Subcutaneous abdominal adipose tissue (tissue), 5 donors: ENCODE measurements around the gene UGT1A10.
"Not testable (repeated sequence)": the region's sequence is repeated elsewhere in the genome, so short reads cannot be mapped to it uniquely, and the experiment has no call there.

Experiments used
- H3K27ac ChIP-seq: one replicate; pipeline ENCODE4 v1.7.0; 2013; ENCODE audit warnings: low read depth, mild to moderate bottlenecking, inconsistent platforms, low read length, moderate library complexity
- H3K27me3 ChIP-seq, 5 donors: one replicate each; pipeline ENCODE4 v1.7.0; 2013; ENCODE audit warnings: low read length in 5 of 5, inconsistent platforms in 1 of 5; ENCODE audit not compliant: control insufficient read depth in 5 of 5, insufficient read depth in 4 of 5
- H3K36me3 ChIP-seq, 5 donors: one replicate each; pipeline ENCODE4 v1.7.0; 2013; ENCODE audit warnings: low read length in 5 of 5; ENCODE audit not compliant: control insufficient read depth in 5 of 5, insufficient read depth in 5 of 5
- H3K4me1 ChIP-seq, 5 donors: one replicate each; pipeline ENCODE4 v1.7.0; 2013; ENCODE audit warnings: low read length in 5 of 5, mild to moderate bottlenecking in 3 of 5, moderate library complexity in 1 of 5; ENCODE audit not compliant: control insufficient read depth in 5 of 5, insufficient read depth in 5 of 5
- H3K4me3 ChIP-seq, 5 donors: one replicate each; pipeline ENCODE4 v1.7.0; 2013; ENCODE audit warnings: low read length in 5 of 5, low read depth in 1 of 5
- H3K9ac ChIP-seq, 5 donors: one replicate each; pipeline ENCODE4 v1.7.0; 2013; ENCODE audit warnings: low read length in 5 of 5, mild to moderate bottlenecking in 4 of 5, moderate library complexity in 3 of 5
- H3K9me3 ChIP-seq, 5 donors: one replicate each; pipeline ENCODE4 v1.7.0; 2013; ENCODE audit warnings: low read length in 5 of 5; ENCODE audit not compliant: control insufficient read depth in 5 of 5
- donor health status: healthy.
- donor health status: healthy.
- donor health status: healthy.
- donor health status: healthy.
- donor health status: healthy.

The UGT1A10 gene

GRCh38 chr2:233689031-233689430, 52.8 kb downstream of the UGT1A10 start:
- no peak overlapping the region for H3K4me3 ChIP-seq
- no peak overlapping the region for H3K9ac ChIP-seq
- no peaks in the 10 kb centered on the region for H3K27me3 ChIP-seq
- H3K4me1 ChIP-seq, result no peaks in the 10 kb centered on the region
- H3K9me3 ChIP-seq, result no peaks in the 10 kb centered on the region
- H3K27ac ChIP-seq, result no peak overlapping the region
- H3K36me3 ChIP-seq, result no peaks in the 10 kb centered on the region

GRCh38 chr2:233689501-233689900, 53.3 kb downstream of the UGT1A10 start:
- Histone ChIP-seq H3K9me3 (no peaks in the 10 kb centered on the region), H3K9ac (no peak overlapping the region), H3K27ac (no peak overlapping the region), H3K4me3 (no peak overlapping the region), H3K27me3 (no peaks in the 10 kb centered on the region), H3K36me3 (no peaks in the 10 kb centered on the region), H3K4me1 (no peaks in the 10 kb centered on the region)

DNA sequence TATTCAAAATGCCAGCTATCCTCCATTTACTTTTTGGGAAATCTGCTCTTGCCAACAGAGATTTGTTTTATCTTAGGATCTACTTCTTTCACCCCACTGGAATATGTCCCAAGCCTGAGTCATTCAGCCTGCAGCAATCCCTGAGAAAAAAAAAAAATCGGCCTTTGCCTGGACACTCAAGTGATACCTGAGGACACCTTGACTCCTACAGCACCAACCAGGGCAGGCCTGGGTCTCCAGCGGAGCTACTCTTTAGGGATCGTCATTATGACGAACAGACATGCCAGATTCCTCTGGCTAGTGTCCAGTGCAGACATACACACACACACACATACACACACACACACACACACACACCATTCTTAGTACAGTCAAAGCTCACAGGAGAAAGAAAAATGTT, 54.2 kb downstream of the UGT1A10 start:
- Histone ChIP-seq H3K4me1 (no peaks in the 10 kb centered on the region), H3K27me3 (no peaks in the 10 kb centered on the region), H3K27ac (no peak overlapping the region), H3K4me3 (no peak overlapping the region), H3K9ac (no peak overlapping the region), H3K9me3 (no peaks in the 10 kb centered on the region), H3K36me3 (no peaks in the 10 kb centered on the region)

GRCh38 chr2:233691443-233692433, 55.5 kb downstream of the UGT1A10 start:
- no peak overlapping the region for H3K27ac ChIP-seq
- H3K9me3 ChIP-seq, result no peaks in the 10 kb centered on the region
- no peak overlapping the region for H3K9ac ChIP-seq

GRCh38 chr2:233692648-233693047, 56.4 kb downstream of the UGT1A10 start, which contains the start of gene UGT1A6:
TSS of gene UGT1A6 (plus strand) at chr2:233692890. CDS start at chr2:233693005, 115 bp downstream.
- Histone ChIP-seq H3K4me3 (no peak within 1 kb of the TSS), H3K4me1 (no peaks in the 10 kb centered on the region), H3K36me3 (no peaks in the 10 kb centered on the region), H3K27me3 (no peaks in the 10 kb centered on the region), H3K9ac (no peak within 1 kb of the TSS), H3K27ac (no peak within 1 kb of the TSS), H3K9me3 (no peaks in the 10 kb centered on the region)

More at GRCh38 chr2:233691443-233692433, 55.5 kb downstream of the UGT1A10 start:
- Histone ChIP-seq H3K36me3 (no peaks in the 10 kb centered on the region), H3K4me3 (no peak overlapping the region), H3K27me3 (no peaks in the 10 kb centered on the region), H3K4me1 (no peaks in the 10 kb centered on the region)

GRCh38 chr2:233693963-233694362, 57.7 kb downstream of the UGT1A10 start:
- H3K4me3 ChIP-seq, result no peak overlapping the region
- H3K27me3 ChIP-seq, result no peaks in the 10 kb centered on the region
- H3K36me3 ChIP-seq, result no peaks in the 10 kb centered on the region
- H3K4me1 ChIP-seq, result no peaks in the 10 kb centered on the region
- no peaks in the 10 kb centered on the region for H3K9me3 ChIP-seq
- H3K27ac ChIP-seq, result no peak overlapping the region
- no peak overlapping the region for H3K9ac ChIP-seq

DNA sequence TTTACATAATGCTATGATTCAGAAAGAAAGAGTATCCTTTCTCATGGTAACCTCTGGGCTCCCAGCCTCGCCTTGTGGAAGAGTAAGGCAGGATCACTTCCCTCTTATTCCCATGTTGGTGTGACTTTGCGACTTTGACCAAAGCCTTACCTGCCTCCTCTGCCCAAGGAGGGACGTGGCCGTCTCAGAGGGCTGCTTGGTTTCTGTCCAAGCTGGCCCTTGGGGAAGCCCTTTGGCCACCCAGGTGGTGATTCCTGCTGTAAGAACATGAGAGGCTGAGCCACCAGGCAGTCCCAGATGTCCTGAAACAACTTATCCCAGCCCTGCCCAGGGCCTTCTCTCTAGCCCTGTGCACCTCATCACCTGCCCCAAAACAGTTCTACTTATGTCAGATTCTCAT, 62.5 kb downstream of the UGT1A10 start:
- Histone ChIP-seq H3K27me3 (no peaks in the 10 kb centered on the region), H3K9ac (no peak overlapping the region), H3K9me3 (no peaks in the 10 kb centered on the region), H3K27ac (no peak overlapping the region), H3K36me3 (no peaks in the 10 kb centered on the region), H3K4me1 (no peaks in the 10 kb centered on the region), H3K4me3 (no peak overlapping the region)

GRCh38 chr2:233699424-233700027, 63.3 kb downstream of the UGT1A10 start:
- no peaks in the 10 kb centered on the region for H3K4me1 ChIP-seq
- H3K36me3 ChIP-seq, result no peaks in the 10 kb centered on the region
- no peaks in the 10 kb centered on the region for H3K9me3 ChIP-seq
- H3K9ac ChIP-seq, result no peak overlapping the region
- no peak overlapping the region for H3K4me3 ChIP-seq
- no peaks in the 10 kb centered on the region for H3K27me3 ChIP-seq
- no peak overlapping the region for H3K27ac ChIP-seq

GRCh38 chr2:233700028-233700635, 63.9 kb downstream of the UGT1A10 start:
- Histone ChIP-seq H3K9ac (no peak overlapping the region), H3K9me3 (no peaks in the 10 kb centered on the region), H3K36me3 (no peaks in the 10 kb centered on the region), H3K27me3 (no peaks in the 10 kb centered on the region), H3K27ac (no peak overlapping the region), H3K4me3 (no peak overlapping the region), H3K4me1 (no peaks in the 10 kb centered on the region)

- not testable (repeated sequence) for H3K4me1 ChIP-seq, H3K36me3 ChIP-seq, H3K9me3 ChIP-seq, H3K9ac ChIP-seq, H3K4me3 ChIP-seq, H3K27me3 ChIP-seq, H3K27ac ChIP-seq
Observed at GRCh38 chr2:233700842-233701241, 64.6 kb downstream of the UGT1A10 start.
